GM18499 (cell line): Measurements from ENCODE around the gene KATNA1.
A peak's percentile ranks its signal among the peaks of the same experiment; 100 is the strongest.
"Not testable (repeated sequence)": the region's sequence is repeated elsewhere in the genome, so short reads cannot be mapped to it uniquely, and the experiment has no call there.

Source experiments
- ATAC-seq: cut with Tn5 transposase; IDR thresholded peaks from one replicate; pipeline ENCODE4 v1.9.1; 2021; ENCODE audit warnings: moderate number of reproducible peaks; ENCODE audit not compliant: insufficient read depth, unreplicated experiment

Gene KATNA1

GRCh38 chr6:149648148-149649145, at the start of gene KATNA1:
KATNA1 (minus strand) TSS chr6:149648714; CDS start chr6:149638547, 10,167 bp downstream.
- peak; percentile 75 for ATAC-seq

DNA sequence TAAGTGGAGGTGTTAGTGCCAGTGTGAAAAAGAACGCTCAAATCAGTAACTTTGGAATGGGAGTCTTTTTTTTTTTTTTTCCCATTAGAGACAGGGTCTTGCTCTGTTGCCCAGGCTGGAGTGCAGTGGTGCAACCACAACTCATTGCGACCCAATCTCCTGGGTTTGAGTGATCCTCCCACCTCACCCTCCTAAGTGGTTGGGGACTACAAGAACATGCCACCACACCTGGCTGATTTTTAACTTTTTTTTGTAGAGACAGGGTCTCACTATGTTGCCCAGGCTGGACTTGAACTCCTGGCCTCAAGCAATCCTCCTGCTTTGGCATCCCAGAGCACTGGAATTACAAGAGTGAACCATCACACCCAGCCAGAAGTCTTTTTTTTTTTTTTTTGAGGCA, 49.7 kb upstream of the KATNA1 start:
- ATAC-seq: no peak

DNA sequence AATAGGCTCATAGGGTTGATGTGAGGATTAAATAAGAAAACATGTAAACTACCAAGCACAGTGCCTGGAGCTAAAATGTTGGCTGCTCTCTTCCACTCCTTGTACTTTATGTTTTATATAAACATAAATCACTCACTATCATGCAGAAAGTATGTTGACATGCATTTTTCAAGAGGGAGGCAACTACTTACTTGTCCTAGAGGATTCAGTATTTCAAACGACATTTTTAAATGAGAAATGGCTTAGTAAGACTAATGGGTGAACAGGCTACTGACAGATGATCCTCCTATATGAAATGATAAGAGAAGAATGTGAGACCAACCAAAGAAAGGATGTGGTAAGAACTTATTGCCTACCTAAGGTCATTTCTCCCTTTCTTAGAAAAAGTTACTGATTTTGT, 48.4 kb upstream of the KATNA1 start:
- no peak for ATAC-seq

- no peak for ATAC-seq
Observed at GRCh38 chr6:149694921-149695320, 46.4 kb upstream of the KATNA1 start.

- no peak for ATAC-seq
Observed at GRCh38 chr6:149691201-149691600, 42.7 kb upstream of the KATNA1 start.

DNA sequence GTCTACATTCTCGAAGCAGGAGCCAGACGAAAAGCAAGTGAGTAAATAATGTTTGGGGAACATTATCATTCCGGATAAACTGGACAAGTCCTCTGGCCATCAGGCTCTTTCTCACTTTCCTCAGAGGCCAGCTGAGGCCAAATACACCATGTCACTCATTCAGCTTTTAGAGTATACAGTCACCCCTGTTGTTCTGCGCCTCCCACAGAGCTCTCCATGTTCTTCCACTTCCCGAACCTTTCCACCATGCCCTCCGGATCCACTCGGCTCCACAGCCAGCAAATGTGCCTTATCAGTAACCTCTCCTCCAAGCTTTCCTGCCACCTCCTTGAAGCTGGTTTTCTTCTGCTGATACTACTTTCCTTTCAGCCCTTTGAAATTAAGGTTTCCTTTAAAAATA, 37.7 kb upstream of the KATNA1 start:
- no peak for ATAC-seq

DNA sequence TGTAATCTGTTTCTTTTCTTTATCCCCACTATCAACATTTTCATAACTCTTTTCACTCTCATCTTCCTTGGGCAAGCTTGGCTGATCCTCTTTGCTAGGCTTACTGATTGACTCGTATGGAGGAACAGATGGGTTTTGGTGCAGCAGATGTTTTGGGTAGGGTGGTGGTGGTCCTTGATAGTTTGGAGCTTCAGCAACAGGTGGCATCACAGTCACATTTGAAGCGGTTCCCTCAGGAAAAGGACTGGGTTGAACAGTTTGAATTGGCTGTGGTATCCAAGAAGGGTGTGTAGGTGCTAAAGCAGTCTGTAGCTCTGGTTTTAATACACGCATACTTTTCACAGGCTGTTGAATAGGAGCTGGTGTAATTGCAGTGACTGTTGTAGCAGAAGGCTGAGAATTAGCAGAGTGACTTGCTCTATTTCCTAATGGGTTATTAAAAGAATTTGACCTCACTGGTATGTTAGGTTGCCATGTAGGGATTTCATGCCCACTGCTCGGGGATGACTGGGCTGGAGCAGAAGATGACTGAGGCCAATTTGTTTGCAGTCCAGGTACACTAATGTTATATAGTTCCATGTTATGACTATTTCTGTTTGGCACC, 34.8 kb upstream of the KATNA1 start:
- no peak for ATAC-seq

DNA sequence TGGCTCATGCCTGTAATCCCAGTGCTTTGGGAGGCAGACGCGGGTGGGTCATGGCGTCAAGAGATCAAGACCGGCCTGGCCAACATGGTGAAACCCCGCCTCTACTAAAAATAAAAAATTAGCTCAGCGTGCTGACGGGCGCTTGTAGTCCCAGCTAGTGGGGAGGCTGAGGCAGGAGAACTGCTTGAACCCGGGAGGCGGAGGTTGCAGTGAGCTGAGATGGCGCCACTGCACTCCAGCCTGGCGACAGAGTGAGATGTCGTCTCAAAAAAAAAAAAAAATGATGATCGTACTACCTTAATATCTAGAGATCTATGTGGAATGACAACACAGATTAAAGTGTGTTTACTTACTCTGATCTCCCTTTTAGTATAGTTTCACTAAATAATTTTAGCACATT, 33.3 kb upstream of the KATNA1 start:
- not testable (repeated sequence) for ATAC-seq

DNA sequence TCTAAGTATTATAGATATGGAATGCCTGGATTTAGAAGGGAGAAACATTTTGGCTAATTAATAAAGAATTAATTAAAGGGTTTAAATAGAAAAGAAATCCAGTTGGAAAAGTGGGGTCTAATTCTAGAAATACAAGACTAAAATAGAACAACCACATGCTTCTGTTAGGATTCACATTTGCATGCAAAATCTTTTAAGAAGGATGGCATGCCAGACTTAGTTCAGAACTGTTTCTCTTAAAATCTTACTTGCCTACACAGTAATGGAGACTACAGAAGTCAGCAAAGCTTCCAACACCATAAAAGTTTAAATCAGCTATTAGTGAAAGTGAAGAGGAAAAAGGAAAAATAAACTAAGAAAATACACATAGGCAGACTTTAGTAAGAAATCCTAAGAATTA, 32.7 kb upstream of the KATNA1 start:
- no peak for ATAC-seq

- ATAC-seq: no peak
Observed at GRCh38 chr6:149680503-149680902, 32.0 kb upstream of the KATNA1 start.

GRCh38 chr6:149672265-149672664, 23.8 kb upstream of the KATNA1 start:
- not testable (repeated sequence) for ATAC-seq

DNA sequence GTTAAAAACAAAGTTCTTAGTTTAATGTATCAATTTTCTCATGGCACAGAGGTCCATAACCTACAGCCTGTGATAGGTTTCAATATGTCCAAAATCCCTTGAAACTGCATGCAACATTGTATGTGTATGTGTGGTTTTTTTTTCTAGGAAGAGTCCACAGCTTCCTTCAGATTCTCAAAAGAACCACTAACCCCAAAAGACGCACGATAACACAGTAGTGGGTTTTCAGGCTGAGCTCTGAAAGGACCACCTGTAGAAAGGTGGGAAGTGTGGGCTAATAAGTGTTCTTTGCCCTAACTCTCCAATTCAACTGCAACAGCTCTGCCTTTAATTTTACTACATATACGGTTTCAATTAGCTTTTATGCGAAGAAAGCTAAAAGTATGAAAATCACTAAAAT, 11.5 kb upstream of the KATNA1 start:
- no peak for ATAC-seq

GRCh38 chr6:149657441-149657840, 8.9 kb upstream of the KATNA1 start:
- ATAC-seq: no peak

GRCh38 chr6:149651056-149651455, 2.5 kb upstream of the KATNA1 start:
- no peak for ATAC-seq

DNA sequence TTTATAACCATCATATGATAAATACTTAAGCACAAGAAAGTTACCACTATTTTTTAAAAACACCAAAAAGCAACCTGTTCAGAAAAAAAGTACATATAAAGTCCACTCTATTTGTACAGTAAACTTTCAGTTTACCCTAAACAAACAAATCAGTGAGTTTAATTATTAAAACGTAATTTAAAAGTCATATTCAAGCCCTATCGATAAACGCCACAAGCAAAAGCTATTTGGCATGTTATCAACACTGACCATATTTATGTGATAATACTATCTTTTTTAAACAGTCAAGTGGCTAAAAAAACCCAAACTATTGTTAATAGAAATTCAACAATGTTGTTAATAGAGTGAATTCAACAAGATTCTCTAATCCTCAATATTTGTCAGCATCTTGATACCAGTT, 1.9 kb downstream of the KATNA1 start:
- no peak for ATAC-seq

GRCh38 chr6:149642829-149643580, 5.5 kb downstream of the KATNA1 start:
- no peak for ATAC-seq

DNA sequence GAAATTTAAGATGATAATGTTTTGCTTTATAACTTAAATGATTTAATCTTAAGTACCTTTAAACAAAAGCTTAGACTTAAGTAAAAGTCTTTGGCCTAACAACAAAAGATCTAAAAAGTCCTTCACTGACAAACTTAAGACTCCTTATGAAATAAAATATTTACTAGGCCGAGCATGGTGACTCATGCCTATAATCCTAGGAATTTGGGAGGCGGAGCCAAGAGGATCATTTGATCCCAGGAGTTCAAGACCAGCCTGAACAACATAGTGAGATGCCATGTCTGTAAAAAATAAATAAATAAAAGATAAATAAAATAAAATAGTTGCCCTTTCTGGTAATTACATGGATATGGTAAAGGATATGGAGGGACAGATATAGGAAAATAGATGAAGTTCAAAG, 12.4 kb downstream of the KATNA1 start:
- ATAC-seq: no peak

- ATAC-seq: no peak
Observed at GRCh38 chr6:149634315-149634714, 14.2 kb downstream of the KATNA1 start.

- ATAC-seq: peak; percentile 60
Observed at GRCh38 chr6:149628875-149629510, 19.5 kb downstream of the KATNA1 start.

- no peak for ATAC-seq
Observed at GRCh38 chr6:149627672-149628071, 20.8 kb downstream of the KATNA1 start.
